SIG-M5 (cell line): ENCODE measurements around the gene RTL9.
"Not testable (repeated sequence)": the region's sequence is repeated elsewhere in the genome, so short reads cannot be mapped to it uniquely, and the experiment has no call there.

ENCODE experiments used
- DNase-seq: peaks from one replicate; lab custom pipeline; 2025; lab: John Stamatoyannopoulos, UW

RTL9 gene

DNA sequence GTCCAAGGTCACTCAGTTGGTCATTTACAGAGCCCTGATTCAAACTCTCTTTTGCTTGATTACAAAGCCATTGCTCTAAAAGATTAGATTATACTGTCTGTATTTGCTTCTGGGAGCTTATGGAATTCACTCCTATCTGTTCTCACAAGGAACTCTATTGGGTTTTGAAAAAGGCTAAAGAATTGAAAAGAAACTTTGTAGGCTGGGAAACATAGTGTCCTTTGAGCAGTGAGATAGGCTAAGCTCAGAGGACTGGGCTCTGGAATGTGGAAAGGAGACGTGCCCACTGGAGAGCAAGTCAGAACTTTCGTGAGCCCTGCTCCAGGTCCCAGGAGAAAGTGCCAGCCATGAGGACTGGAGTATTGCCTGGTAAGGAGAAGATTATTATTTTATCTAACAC, at the start of gene RTL9:
Gene RTL9, plus strand, starts transcription at position 301 of the 400 bp plus-strand sequence. CDS start 91,770 bp downstream, outside the sequence.
- no peak for DNase-seq

GRCh38 chrX:110310000-110310790, 48.5 kb upstream of the RTL9 start:
- no peak for DNase-seq

DNA sequence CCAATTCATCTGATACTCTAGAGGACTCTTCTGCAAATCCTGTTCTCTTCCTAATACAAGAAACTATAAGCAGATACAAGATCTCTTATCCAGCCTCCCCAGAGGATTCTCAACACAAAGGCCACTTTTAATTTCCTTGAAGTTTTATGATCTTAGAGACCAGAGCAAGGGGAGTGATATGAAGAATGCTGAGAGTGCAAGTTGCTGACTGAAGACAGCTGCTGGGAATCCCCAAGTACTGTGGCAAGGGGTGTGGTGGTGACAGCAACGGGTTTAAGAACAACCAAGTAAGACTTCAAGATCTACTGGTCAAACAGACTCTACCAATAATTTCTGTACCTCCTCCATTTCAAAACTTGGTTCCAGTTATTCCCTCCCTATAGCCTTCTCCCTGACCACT, 47.8 kb upstream of the RTL9 start:
- DNase-seq: no peak

DNA sequence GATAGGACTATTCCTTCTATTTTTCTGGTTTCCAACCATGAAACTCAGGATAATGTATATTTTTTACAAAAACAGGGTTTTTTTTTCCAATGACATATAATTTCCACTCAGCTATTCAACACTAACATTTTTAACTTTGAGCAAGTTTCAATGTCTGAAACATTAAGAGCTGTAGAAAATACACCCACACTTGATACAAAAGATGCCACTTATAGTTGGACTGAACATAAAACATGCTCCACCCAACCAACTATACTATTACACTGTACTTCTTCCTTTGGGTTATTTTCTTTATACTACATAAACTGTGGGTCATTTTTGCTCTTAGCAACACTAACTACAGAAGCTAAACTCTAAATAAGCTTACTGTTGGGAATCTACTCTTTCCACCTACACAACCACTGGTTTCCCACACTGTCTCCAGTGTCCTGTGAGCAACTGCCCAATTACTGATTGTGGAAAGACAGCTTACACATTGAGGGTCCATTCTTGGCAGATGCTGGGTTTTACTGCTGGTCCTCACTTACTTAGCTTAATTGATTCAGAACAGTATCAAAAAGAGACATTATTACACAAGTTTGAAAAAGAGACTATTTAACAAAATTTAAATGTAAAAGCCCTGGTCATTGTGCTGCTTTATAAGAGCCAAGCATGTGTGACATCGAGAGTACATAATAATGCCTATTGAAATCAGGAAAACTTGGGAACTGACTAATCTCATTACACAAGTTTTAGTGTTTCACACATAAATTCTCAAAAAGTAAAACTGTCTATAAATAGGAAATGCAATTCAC, 47.0 kb upstream of the RTL9 start:
- DNase-seq: no peak

GRCh38 chrX:110315551-110315950, 43.1 kb upstream of the RTL9 start:
- DNase-seq: no peak

DNA sequence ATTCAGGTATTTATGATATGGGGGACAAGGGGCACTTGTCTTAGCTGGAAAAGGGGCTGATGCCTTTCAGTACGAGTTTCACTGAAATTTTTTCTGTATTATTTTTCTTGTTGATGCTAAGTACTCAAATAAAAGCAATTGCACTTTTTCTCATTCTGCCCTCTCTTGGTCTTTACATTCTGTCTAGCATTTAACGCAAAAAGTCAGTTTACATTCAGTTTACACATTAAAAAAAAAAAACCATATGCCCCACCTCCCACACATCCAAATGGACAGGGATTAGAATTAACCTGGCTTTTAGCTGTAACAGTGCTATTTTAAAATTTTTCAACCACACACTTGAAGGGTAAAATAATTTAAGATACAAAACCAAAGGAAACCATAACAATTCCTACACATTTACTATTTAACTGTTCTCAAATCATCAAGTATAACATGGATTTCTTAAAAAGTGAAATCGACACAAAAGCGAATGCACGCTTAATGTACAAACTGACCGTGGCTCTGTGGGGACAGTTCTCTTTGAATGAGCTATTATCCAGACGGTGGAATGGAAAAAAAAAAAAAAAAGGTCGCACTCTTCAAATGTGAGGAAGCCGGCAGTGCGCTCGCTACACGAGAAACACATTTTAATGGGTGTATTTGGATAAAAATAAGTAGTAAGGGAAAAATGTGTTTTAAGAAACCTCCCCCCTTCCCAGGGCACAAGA, 42.1 kb upstream of the RTL9 start:
- DNase-seq: no peak

DNA sequence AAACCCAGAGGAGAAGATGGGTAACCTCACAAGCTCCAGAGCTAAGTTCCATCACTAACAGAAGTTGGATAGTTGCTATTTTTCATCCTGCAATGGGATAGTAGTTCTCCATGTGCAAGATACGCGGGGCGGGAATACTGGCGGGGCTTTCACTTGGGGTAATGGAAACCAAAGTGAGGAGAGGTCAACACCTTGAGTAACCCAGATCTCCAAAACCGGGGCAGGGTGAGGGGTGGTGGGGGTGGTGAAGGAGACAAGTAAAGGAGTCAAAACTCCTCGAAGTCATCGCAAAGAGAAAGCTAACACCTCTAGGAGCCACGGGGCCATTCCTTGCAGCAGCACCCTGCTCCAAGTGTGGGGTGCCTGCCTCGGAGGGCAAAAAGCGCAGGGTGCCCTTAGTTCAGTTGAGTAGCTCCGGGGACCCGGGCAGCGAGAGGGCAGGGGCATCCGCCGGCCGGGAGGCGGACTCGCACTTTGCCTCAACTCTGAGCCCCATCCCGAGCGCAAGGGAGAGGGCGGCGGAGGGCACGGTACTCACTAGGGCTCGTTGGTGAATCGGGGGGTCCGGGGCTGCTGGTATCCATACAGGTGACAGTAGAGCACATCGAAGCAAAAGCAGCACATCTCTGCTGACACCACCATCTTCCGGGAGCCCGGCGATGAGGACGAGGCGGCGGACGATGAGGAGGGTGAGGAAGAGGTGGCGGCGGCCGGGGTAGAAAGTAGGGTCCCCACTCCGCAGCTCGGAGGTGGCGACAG, 41.4 kb upstream of the RTL9 start:
- no peak for DNase-seq

DNA sequence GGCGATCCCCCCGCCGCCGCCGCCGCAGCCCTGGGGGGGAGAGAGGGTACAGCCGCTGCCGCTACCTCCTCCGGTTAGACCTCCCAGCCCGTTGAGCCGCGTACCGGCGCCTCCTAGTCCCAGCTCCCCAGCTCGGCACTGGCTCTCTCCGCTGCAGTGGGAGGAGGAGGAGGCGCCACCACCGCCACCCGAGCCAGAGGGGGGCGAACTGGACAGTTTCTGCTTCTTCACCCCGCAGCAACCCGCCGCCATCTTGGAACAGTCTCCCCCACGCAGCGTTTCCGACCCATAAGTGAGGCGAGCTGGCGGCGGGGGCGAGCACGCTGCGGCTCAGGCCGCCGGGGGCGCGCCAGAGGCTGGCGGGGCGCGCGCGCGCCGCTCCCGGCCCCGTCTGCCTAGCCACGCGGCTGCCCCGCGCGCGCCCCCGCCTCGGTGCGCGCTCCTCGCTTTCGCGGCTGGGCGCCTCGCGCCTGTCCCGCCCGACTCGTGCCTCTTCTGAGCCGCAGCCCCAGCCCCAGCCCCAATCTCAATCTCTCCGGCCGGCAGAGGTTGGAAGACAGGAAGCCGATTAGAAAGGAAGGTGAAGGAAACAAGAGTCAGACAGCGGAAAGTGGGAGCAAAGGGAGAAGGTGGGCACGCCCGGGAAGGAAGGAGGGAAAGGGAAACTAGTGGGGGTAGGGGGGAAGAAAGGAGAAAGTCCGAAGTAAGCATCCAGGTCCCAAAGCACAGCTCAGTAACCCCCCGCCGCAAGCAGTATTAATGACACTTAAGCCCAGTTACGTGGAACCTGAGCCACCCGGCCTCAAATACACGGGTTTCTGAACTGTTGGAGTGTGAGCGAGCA, 40.6 kb upstream of the RTL9 start, which contains the start of gene AMMECR1:
Gene AMMECR1, minus strand, starts transcription at position 266 of the 844 bp plus-strand sequence. Its CDS starts 14 bp downstream, at position 252.
- no peak for DNase-seq

DNA sequence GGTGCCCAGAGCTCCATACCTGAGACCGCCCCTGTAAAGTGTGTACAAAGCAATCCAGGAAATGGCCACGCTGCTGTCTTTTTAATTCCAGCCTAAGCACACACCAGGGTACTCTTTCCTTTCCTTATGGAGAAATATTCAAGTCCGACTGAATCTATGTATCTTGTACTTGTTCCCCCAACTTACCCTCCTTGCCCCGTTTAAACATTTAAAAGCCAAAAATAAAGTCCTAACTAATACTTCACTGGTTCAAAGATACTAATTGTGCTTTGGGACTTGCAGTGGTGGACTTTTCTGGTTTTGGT, 40.0 kb upstream of the RTL9 start:
- DNase-seq: no peak

DNA sequence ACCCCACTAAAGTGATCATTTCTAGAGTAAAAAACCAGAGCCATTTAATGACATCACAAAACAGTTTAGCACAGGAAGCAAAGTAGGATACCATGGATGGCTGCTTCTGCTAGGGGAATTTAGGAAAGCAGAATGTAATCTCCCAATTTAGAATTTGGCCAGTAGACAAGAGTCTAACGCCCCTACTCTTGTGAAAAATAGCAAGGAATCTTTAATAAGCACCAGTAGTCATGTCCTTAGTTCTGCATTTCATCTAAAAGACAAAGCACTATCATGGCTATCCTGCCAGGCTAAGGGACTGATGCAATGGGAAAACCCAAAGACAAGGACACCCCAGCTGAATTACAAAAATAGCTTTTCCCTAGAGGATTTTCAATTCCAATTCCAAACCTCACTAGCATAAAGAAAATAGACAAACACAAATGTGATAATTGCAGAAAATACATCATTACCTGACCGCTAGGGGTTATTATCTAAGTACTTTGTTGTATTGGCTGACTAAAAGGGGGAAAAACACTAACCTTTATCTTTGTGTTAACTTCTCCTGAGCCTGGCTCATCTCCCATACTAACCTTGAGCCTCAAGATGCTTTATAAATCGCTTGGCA, 38.2 kb upstream of the RTL9 start:
- no peak for DNase-seq

GRCh38 chrX:110321081-110321480, 37.6 kb upstream of the RTL9 start:
- no peak for DNase-seq

DNA sequence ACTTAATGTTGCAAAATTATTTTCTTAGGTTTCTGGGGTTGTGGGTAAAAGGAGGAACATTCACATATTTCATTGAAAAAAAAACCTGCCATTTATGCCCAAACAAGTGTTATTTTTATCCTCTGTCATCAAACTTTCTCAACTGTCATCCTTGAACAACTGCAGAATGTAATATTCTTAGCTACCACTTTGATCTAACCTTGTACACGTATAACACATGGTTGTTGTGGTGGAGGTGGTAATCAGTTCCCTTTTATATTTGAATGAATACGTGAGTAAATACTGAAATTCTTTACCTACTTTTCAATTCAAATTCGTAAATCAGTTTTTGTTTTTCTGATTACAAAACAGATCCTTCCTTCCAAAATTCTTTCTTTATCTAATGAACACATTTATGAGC, 37.0 kb upstream of the RTL9 start:
- DNase-seq: no peak

DNA sequence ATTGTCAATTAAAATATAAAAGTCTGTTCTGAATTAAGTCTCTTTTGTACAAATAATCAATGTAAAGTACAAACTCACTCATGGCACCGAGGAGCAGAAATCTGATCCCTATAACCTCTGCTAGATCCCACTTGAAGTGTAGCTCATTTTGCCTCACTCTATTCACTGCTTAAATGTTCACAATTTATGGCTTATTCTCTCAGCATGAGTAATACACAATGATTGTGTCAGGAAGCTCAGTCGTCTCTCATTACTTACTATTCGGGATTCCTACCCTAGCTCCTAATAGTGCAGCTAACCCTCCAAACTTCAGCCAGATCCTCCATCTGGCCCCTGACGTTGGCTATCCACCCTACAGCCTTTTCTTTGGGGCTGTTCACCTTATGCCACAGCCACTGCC, 36.0 kb upstream of the RTL9 start:
- no peak for DNase-seq

GRCh38 chrX:110326712-110327111, 31.9 kb upstream of the RTL9 start:
- DNase-seq: no peak

GRCh38 chrX:110327336-110327735, 31.3 kb upstream of the RTL9 start:
- DNase-seq: peak; percentile 70

DNA sequence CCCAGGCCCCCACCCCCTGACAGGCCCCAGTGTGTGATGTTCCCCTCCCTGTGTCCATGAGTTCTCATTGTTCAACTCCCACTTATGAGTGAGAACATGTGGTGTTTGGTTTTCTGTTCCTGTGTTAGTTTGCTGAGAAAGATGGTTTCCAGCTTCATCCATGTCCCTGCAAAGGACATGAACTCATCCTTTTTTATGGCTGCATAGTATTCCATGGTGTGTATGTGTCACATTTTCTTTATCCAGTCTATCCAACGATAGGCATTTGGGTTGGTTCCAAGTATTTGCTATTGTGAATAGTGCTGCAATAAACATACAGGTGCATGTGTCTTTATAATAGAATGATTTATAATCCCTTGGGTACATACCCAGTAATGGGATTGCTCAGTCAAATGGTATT, 30.0 kb upstream of the RTL9 start:
- DNase-seq: not testable (repeated sequence)

GRCh38 chrX:110331444-110332030, 27.1 kb upstream of the RTL9 start:
- no peak for DNase-seq

GRCh38 chrX:110333458-110333857, 25.2 kb upstream of the RTL9 start:
- not testable (repeated sequence) for DNase-seq

DNA sequence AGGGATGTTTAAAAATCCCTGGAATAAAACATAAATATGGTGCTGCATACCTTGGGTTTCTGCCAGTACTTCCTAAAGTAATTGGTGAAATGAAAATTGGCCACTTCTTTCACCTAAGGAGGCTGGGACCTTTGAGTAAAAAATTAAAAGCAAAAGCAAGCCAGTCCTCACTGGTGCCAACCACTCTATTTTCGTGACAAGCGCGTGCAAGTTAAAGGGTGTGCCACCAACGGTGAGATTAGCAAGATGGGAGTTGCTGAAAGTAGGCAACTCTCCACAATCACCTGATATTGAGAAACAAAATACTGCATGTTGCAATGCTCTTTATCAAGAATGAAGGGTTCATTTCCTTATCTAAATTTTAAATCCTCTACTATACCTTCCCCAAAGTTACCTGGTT, 19.7 kb upstream of the RTL9 start:
- no peak for DNase-seq
